NCI-H748 (cell line): ENCODE results near the gene FAM13A.

ENCODE experiments used
- DNase-seq: peaks from one replicate; lab custom pipeline; 2025; ENCODE audit not compliant: unreplicated experiment; lab: John Stamatoyannopoulos, UW

Gene FAM13A

GRCh38 chr4:88792821-88793220 lies 264.2 kb downstream of the FAM13A start:
- DNase-seq, result no peak

DNA sequence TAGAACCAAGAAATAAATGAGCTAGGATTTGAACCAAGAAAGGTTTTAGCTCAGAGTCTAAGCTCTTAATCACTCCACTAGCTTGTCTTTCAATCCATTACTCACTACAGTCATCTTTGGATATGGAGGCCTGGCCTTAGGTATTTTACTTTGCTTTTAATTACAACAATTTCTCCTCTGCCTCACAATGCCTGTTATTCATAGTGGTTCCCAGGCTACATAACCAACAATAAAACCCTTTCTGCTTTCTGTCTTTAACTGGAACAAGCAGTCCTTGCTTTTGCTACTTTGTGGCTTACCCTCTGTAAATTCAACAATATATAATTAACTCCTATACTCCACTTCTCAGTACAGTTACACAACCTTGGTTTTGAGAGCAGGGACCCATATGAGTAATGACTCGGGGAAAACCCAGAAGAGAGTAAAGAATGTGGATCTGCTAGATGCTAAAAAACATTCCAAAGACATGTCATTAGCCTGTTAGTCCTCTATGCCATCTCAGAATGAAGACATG lies 264.7 kb downstream of the FAM13A start:
- DNase-seq, result no peak

GRCh38 chr4:88791274-88791673 lies 265.7 kb downstream of the FAM13A start:
- DNase-seq, result no peak

GRCh38 chr4:88788895-88789294 lies 268.1 kb downstream of the FAM13A start:
- DNase-seq, result no peak

GRCh38 chr4:88788424-88788823 lies 268.6 kb downstream of the FAM13A start:
- DNase-seq, result no peak

DNA sequence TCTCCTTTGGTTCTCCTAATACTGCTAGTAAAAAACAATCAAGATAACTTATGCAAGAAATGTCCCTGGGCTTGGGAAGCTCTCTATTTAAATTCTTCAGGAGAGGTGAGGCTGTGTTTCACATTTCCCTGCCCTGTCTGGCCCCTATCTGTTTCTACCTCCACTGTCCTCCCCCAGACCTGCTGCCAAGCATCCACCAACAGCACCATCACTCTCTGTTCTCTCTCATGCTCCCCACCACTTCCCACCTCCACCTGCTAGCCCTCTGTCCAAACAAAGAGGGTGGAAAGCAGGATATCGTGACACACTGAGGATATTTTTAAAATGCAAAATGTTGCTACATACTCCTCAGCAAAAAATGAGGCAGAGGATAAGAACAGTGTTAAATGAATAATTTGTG lies 271.0 kb downstream of the FAM13A start:
- DNase-seq, result no peak

DNA sequence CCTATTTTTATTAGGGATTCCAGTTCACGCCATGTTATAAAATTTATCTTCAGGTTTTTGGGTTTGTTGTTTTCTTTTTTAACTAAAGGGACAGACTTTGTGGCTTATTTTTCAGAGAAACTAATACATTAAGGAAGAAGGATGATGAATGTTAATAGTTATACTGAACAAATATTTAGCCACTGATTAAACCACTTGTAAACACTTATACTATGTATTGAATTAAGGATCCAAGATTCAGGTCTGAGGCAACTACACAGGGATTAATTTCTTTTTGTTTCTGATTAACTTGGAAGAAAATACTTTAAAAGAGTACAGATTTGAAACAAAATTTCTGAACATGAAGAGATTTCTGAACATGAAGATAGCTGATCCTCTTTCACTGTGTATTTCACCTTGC lies 276.6 kb downstream of the FAM13A start:
- DNase-seq, result no peak

- DNase-seq, result no peak
These were observed 277.6 kb downstream of the FAM13A start for GRCh38 chr4:88779431-88779830.

DNA sequence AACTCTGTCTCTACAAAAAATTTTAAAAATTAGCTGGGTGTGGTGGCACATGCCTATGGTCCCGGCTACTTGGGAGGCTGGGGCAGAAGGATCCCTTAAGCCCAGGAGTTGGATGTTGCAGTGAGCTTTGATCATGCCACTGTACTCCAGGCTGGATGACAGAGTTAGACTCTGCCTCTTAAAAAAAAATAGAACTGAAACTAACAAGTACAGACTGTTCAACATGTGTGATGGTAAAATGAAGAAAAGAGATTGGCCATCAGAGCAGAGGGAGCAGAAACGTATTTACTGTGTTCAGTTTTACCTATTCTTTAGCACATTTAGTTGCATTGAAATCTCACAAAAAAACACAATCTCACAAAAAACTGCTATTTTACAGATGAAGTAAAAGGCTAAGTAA lies 281.5 kb downstream of the FAM13A start:
- no peak for DNase-seq

DNA sequence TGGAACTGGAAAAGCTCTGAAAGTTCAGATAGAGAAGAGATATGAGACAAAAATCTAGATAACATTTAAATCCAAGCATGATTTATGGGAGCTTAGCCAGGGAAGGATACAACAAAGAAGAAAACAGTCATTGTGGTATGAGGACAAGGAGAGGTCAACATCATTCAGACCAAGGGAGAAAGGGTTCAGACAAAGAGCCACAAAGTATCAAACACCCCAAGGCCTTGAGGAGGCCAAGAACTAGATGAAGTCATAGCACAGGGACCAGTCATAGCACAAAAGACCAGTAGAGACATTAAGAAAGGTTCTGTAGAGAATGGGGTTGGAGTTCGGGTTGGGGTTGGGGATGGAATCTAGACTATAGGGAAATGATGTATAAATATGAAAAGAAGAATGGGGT lies 282.0 kb downstream of the FAM13A start:
- no peak for DNase-seq

GRCh38 chr4:88771883-88772450 lies 285.0 kb downstream of the FAM13A start:
- peak; percentile 1 for DNase-seq

DNA sequence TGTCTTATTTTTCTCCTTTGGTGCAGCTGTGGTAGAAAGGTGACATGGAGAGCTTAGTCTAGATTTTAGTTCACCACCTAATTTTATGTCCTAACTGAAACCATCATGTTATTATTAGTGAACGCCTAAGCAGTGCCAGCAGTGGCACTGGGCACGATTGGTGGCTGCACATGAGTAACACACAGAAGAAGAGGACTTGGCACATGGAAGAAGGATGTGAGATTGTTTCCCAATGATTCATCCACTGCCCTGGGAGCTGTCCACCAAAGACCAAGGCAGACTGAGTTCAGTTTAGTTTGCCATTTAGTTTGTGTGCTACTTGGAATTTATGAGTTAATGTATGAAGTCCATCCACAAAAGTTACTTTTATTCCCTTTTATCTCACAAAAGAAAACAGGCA lies 291.3 kb downstream of the FAM13A start:
- DNase-seq, result no peak

GRCh38 chr4:88763075-88763474 lies 293.9 kb downstream of the FAM13A start:
- DNase-seq, result no peak

DNA sequence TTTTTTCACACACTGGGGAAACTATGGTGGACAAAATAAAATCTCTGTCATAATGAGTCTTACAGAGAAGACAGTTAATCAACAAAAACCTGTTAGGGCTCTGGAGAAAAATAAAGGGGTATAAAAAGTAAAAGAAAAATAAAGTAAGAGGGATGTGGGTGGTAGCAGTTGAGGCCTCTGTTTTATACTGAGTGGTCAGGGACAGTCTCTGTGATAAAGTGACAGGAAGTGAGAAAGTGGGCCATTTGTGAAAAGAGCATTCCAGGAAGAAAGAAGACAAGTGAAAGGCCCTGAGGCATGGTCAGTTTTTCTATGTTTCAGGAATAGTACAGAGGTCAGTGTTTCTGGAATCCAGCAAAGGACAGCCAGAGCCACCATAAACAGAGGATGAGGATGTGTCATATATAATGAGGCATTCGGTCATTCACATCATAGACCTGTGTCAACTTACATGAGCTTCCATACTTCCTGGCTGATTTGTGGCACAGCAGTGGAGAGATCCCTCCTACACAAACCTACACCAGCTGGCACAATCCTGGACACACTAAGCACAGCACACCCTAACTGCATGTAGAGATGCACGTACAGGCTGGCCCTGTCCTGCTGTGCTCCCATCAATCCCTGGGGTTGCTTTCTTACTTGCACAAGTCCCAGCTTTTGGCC lies 295.0 kb downstream of the FAM13A start:
- no peak for DNase-seq

DNA sequence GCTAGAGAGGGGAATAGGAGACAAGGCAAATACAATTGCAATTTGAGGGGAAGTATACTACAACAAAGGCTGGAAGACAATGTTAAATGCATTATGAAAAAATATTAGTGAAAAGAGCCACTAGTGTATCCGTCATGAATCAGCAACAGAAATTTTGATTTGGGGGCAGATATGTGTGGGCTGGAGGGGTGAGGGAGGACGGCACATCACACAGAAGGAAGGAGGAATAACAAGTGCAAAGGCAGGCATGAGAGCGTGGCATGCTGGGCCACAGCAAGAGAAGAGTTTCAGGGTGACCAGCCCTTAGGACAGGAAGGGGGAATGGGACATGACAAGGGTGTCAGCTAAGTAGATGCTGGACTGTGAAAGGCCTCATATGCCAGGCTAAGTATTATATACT lies 295.6 kb downstream of the FAM13A start:
- no peak for DNase-seq

DNA sequence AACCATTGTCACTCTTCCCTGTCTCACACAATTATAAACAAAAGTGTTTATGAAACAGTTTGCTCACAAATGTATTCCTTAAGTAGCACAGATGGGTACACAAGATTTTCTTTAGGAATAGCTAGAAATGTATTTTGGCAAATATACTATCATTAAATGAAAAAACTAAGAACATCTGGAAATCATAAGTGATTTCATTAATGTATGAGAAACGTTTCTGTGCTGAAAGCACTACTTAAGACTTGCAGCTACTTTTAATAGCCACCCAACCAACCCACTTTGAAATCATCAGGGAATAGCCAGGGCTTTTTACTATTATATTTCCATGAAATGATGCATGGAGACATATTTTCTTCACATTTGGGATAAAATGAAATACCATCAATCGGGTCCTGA lies 297.1 kb downstream of the FAM13A start:
- no peak for DNase-seq

- DNase-seq, result peak; percentile 63
These were observed 297.7 kb downstream of the FAM13A start for GRCh38 chr4:88759039-88759894.

DNA sequence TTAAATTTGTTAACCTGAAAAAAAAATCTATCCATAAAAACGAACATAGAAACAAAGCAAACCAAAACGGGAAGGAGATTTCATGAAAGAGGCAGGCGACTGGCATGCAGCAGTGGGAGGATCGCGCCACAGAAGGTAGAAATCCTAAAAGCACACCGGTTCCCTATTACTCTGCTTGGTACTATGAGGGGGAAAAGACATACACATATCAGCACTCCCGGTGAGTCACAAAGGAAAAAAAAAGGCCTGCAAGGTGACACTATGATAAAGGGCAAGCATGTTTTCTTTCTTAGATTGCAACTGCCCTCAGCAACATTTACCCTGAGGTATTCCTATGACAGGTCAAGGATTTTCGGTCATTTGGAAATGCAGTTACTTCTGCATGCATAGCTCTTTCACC lies 298.7 kb downstream of the FAM13A start:
- DNase-seq, result no peak

- DNase-seq, result no peak
These were observed 299.2 kb downstream of the FAM13A start for GRCh38 chr4:88757776-88758175.

- no peak for DNase-seq
These were observed 299.9 kb downstream of the FAM13A start for GRCh38 chr4:88757067-88757466.

GRCh38 chr4:88756149-88756548 lies 300.8 kb downstream of the FAM13A start:
- no peak for DNase-seq

DNA sequence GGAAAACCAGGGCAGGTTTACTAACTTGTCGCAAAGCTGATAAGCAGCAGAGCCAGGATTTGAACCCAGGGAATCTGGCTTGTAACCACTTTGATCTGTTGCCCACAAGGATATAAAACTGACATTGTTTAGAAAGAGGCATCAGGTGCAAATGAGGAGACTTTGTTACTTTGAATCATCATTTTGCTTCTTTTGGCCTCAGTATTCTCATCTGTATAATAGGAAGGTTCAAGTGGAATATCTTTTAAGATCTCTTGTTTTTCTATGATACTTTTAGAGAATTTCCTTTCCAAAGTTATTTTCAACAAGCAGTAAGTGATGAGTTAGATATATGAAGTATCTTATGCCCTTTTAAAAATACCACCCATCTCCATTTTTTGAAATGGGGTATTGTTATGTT lies 301.5 kb downstream of the FAM13A start:
- no peak for DNase-seq
